NB4 (cell line): Measurements from ENCODE around the gene TOX3.

Experiments
- MAX ChIP-seq: IDR thresholded peaks from 2 replicates; pipeline ENCODE4 v1.6.1; 2011; ENCODE audit warnings: low read depth, low read length
- POLR2A ChIP-seq: IDR thresholded peaks from 2 replicates; pipeline ENCODE4 v1.6.1; 2011; ENCODE audit warnings: mild to moderate bottlenecking; ENCODE audit not compliant: insufficient read length; ENCODE audit errors: extremely low read depth
- TF ChIP-seq, protein P1 (sequence below): IDR thresholded peaks from one replicate; pipeline ENCODE4 v1.5.1; 2012; ENCODE audit warnings: low read depth, low read length

- TF ChIP-seq, protein P1, sequence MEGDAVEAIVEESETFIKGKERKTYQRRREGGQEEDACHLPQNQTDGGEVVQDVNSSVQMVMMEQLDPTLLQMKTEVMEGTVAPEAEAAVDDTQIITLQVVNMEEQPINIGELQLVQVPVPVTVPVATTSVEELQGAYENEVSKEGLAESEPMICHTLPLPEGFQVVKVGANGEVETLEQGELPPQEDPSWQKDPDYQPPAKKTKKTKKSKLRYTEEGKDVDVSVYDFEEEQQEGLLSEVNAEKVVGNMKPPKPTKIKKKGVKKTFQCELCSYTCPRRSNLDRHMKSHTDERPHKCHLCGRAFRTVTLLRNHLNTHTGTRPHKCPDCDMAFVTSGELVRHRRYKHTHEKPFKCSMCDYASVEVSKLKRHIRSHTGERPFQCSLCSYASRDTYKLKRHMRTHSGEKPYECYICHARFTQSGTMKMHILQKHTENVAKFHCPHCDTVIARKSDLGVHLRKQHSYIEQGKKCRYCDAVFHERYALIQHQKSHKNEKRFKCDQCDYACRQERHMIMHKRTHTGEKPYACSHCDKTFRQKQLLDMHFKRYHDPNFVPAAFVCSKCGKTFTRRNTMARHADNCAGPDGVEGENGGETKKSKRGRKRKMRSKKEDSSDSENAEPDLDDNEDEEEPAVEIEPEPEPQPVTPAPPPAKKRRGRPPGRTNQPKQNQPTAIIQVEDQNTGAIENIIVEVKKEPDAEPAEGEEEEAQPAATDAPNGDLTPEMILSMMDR = no peak
- TF ChIP-seq POLR2A (no peak), MAX (no peak)
Measured at GRCh38 chr16:52557236-52557635, 10.3 kb upstream of the TOX3 start.
